Activated T-cell treated with anti-CD3 and anti-CD28 coated beads, Interleukin-2, amount 50 U/mL, for 24 hours (primary cell): Measurements from ENCODE around the gene PEX13.
"Not testable (repeated sequence)": the region's sequence is repeated elsewhere in the genome, so short reads cannot be mapped to it uniquely, and the experiment has no call there.

ENCODE experiments used
- DNase-seq: peaks from one replicate; pipeline ENCODE4 v3.0.0-alpha.2; 2020
- H3K27ac Mint-ChIP-seq: 2 replicates; pipeline ENCODE4 v1.8.0; 2020; ENCODE audit warnings: mild to moderate bottlenecking, mixed read lengths
- H3K27me3 Mint-ChIP-seq: 2 replicates; pipeline ENCODE4 v1.8.0; 2020; ENCODE audit warnings: mixed read lengths
- H3K36me3 Mint-ChIP-seq: 2 replicates; pipeline ENCODE4 v1.8.0; 2020; ENCODE audit warnings: low read depth, mixed read lengths
- H3K4me1 Mint-ChIP-seq: 2 replicates; pipeline ENCODE4 v1.8.0; 2020; ENCODE audit warnings: low read depth, mixed read lengths
- H3K4me3 Mint-ChIP-seq: 2 replicates; pipeline ENCODE4 v1.8.0; 2020; ENCODE audit warnings: mild to moderate bottlenecking, moderate library complexity, mixed read lengths
- H3K9me3 Mint-ChIP-seq: 2 replicates; pipeline ENCODE4 v1.8.0; 2020; ENCODE audit warnings: mixed read lengths

Gene PEX13

GRCh38 chr2:61017003-61017555, 441 bp upstream of the PEX13 start:
- Mint-ChIP-seq H3K4me3 (peak overlapping the region; percentile 97), H3K9me3 (no peaks in the 10 kb centered on the region), H3K27ac (peak overlapping the region; percentile 98), H3K27me3 (no peaks in the 10 kb centered on the region), H3K4me1 (peaks cover 60% of the 10 kb centered on the region), H3K36me3 (peaks cover 39% of the 10 kb centered on the region)
- DNase-seq = peak; percentile 86

- peaks cover 47% of the 10 kb centered on the region for H3K36me3 Mint-ChIP-seq
- H3K27ac Mint-ChIP-seq = peak overlapping the region; percentile 98
- DNase-seq = no peak
- no peaks in the 10 kb centered on the region for H3K27me3 Mint-ChIP-seq
- H3K4me3 Mint-ChIP-seq = peak overlapping the region; percentile 97
- peaks cover 56% of the 10 kb centered on the region for H3K4me1 Mint-ChIP-seq
- no peaks in the 10 kb centered on the region for H3K9me3 Mint-ChIP-seq
These were observed 817 bp downstream of the PEX13 start for GRCh38 chr2:61018318-61018755.

- peaks cover 52% of the 10 kb centered on the region for H3K36me3 Mint-ChIP-seq
- H3K27me3 Mint-ChIP-seq = no peaks in the 10 kb centered on the region
- H3K4me1 Mint-ChIP-seq = peaks cover 56% of the 10 kb centered on the region
- H3K4me3 Mint-ChIP-seq = peak overlapping the region; percentile 97
- H3K9me3 Mint-ChIP-seq = no peaks in the 10 kb centered on the region
- peak overlapping the region; percentile 98 for H3K27ac Mint-ChIP-seq
- no peak for DNase-seq
These were observed 1.3 kb downstream of the PEX13 start for GRCh38 chr2:61018798-61019197.

- no peak for DNase-seq
- Mint-ChIP-seq H3K27me3 (no peaks in the 10 kb centered on the region), H3K9me3 (no peaks in the 10 kb centered on the region), H3K4me1 (peaks cover 48% of the 10 kb centered on the region), H3K27ac (no peak overlapping the region), H3K36me3 (peaks cover 63% of the 10 kb centered on the region), H3K4me3 (no peak overlapping the region)
These were observed 3.7 kb downstream of the PEX13 start for GRCh38 chr2:61021228-61021660.

GRCh38 chr2:61023670-61024069, 6.2 kb downstream of the PEX13 start:
- H3K36me3 Mint-ChIP-seq = peaks cover 51% of the 10 kb centered on the region
- H3K4me3 Mint-ChIP-seq = no peak overlapping the region
- no peaks in the 10 kb centered on the region for H3K27me3 Mint-ChIP-seq
- H3K27ac Mint-ChIP-seq = no peak overlapping the region
- no peak for DNase-seq
- no peaks in the 10 kb centered on the region for H3K9me3 Mint-ChIP-seq
- peaks cover 42% of the 10 kb centered on the region for H3K4me1 Mint-ChIP-seq

DNA sequence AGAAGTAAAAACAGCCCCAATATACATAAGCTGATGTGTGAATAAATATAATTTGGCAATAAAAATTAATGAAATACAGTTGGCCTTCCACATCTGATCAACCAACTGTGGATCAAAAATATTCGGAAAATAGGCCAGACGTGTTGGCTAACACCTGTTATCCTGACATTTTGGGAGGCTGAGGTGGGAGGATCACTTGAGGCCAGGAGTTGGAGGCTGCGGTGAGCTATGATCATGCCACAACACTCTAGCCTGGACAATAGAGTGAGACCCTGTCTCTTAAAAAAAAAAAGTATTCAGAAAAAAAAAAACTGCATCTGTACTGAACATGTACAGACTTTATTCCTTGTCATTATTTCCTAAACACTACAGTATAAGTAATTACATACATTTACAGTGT, 12.0 kb downstream of the PEX13 start:
- no peak for DNase-seq
- H3K27me3 Mint-ChIP-seq = no peaks in the 10 kb centered on the region
- no peak overlapping the region for H3K4me3 Mint-ChIP-seq
- no peaks in the 10 kb centered on the region for H3K9me3 Mint-ChIP-seq
- H3K4me1 Mint-ChIP-seq = peaks cover 8% of the 10 kb centered on the region
- H3K36me3 Mint-ChIP-seq = peaks cover 48% of the 10 kb centered on the region
- no peak overlapping the region for H3K27ac Mint-ChIP-seq

- not testable (repeated sequence) for H3K4me3 Mint-ChIP-seq, H3K4me1 Mint-ChIP-seq, H3K27me3 Mint-ChIP-seq, H3K27ac Mint-ChIP-seq, DNase-seq
- peaks cover 10% of the 10 kb centered on the region for H3K9me3 Mint-ChIP-seq
- peaks cover 56% of the 10 kb centered on the region for H3K36me3 Mint-ChIP-seq
These were observed 17.1 kb downstream of the PEX13 start for GRCh38 chr2:61034592-61034991.

DNA sequence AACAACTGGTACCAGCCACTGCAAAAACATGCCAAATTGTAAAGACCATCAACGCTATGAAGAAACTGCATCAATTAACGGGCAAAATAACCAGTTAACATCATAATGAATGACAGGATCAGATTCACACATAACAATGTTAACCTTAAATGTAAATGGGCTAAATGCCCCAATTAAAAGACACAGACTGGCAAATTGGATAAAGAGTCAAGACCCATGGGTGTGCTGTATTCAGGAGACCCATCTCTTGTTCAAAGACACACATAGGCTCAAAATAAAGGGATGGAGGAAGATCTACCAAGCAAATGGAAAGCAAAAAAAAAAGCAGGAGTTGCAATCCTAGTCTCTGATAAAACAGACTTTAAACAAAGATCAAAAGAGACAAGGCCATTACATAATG, 19.1 kb downstream of the PEX13 start:
- not testable (repeated sequence) for DNase-seq, H3K27ac Mint-ChIP-seq, H3K4me3 Mint-ChIP-seq, H3K27me3 Mint-ChIP-seq
- peaks cover 12% of the 10 kb centered on the region for H3K4me1 Mint-ChIP-seq
- peaks cover 50% of the 10 kb centered on the region for H3K36me3 Mint-ChIP-seq
- H3K9me3 Mint-ChIP-seq = peaks cover 10% of the 10 kb centered on the region

GRCh38 chr2:61042807-61043206, 25.3 kb downstream of the PEX13 start:
- H3K4me1 Mint-ChIP-seq = peaks cover 26% of the 10 kb centered on the region
- H3K9me3 Mint-ChIP-seq = peaks cover 7% of the 10 kb centered on the region
- no peak overlapping the region for H3K4me3 Mint-ChIP-seq
- no peak overlapping the region for H3K27ac Mint-ChIP-seq
- no peak for DNase-seq
- no peaks in the 10 kb centered on the region for H3K27me3 Mint-ChIP-seq
- peaks cover 47% of the 10 kb centered on the region for H3K36me3 Mint-ChIP-seq

- H3K27me3 Mint-ChIP-seq = no peaks in the 10 kb centered on the region
These were observed 27.1 kb downstream of the PEX13 start for GRCh38 chr2:61044636-61045035.

GRCh38 chr2:61045226-61045625, 27.7 kb downstream of the PEX13 start:
- Mint-ChIP-seq H3K27ac (no peak overlapping the region), H3K27me3 (no peaks in the 10 kb centered on the region), H3K4me3 (no peak overlapping the region), H3K9me3 (no peaks in the 10 kb centered on the region), H3K36me3 (peaks cover 68% of the 10 kb centered on the region), H3K4me1 (peaks cover 23% of the 10 kb centered on the region)
- DNase-seq = no peak

More at GRCh38 chr2:61044636-61045035, 27.1 kb downstream of the PEX13 start:
- Mint-ChIP-seq H3K4me3 (no peak overlapping the region), H3K27ac (no peak overlapping the region), H3K36me3 (peaks cover 64% of the 10 kb centered on the region), H3K9me3 (no peaks in the 10 kb centered on the region), H3K4me1 (peaks cover 25% of the 10 kb centered on the region)
- DNase-seq = no peak

- H3K36me3 Mint-ChIP-seq = peaks cover 74% of the 10 kb centered on the region
- H3K4me1 Mint-ChIP-seq = peaks cover 21% of the 10 kb centered on the region
- H3K27ac Mint-ChIP-seq = no peak overlapping the region
- DNase-seq = no peak
- H3K9me3 Mint-ChIP-seq = no peaks in the 10 kb centered on the region
- H3K27me3 Mint-ChIP-seq = no peaks in the 10 kb centered on the region
- H3K4me3 Mint-ChIP-seq = no peak overlapping the region
These were observed 28.5 kb downstream of the PEX13 start for GRCh38 chr2:61045999-61046398.

DNA sequence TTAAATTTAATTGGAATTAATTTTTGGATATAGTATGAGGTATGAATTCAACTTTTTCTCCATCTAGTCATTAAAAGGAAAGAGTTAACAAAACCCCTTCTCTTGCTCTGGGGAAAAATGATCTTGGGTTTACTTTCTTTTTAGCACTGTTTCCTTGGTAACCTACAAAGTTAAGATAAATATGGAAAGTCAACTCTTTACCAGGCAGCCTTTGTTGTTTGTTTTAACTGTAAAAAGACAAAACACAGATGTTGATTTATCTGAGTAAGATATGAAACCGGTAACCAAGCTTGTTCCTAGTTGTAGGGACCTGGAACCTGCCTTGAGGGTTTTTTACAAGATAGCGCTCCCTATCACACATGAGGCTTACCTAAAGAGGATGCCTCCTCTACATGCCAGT, 38.0 kb downstream of the PEX13 start:
- Mint-ChIP-seq H3K27ac (no peak overlapping the region), H3K36me3 (peaks cover 30% of the 10 kb centered on the region), H3K4me3 (no peak overlapping the region), H3K4me1 (peaks cover 2% of the 10 kb centered on the region), H3K9me3 (no peaks in the 10 kb centered on the region), H3K27me3 (no peaks in the 10 kb centered on the region)
- DNase-seq = no peak

- Mint-ChIP-seq H3K27ac (no peak overlapping the region), H3K4me1 (peaks cover 2% of the 10 kb centered on the region), H3K4me3 (no peak overlapping the region), H3K9me3 (no peaks in the 10 kb centered on the region), H3K27me3 (no peaks in the 10 kb centered on the region), H3K36me3 (peaks cover 21% of the 10 kb centered on the region)
- DNase-seq = no peak
These were observed 40.0 kb downstream of the PEX13 start for GRCh38 chr2:61057562-61057961.

GRCh38 chr2:61059382-61059781, 41.9 kb downstream of the PEX13 start:
- no peak for DNase-seq
- H3K27me3 Mint-ChIP-seq = no peaks in the 10 kb centered on the region
- H3K36me3 Mint-ChIP-seq = peaks cover 15% of the 10 kb centered on the region

More at GRCh38 chr2:61059382-61059781, 41.9 kb downstream of the PEX13 start:
- Mint-ChIP-seq H3K9me3 (no peaks in the 10 kb centered on the region), H3K27ac (no peak overlapping the region), H3K4me1 (peaks cover 2% of the 10 kb centered on the region), H3K4me3 (no peak overlapping the region)
